NB4 (cell line): ENCODE results near the gene FNDC11.

Experiments
- MYC ChIP-seq: IDR thresholded peaks from 2 replicates; pipeline ENCODE4 v1.6.1; 2011; ENCODE audit warnings: low read depth, low read length
- POLR2A ChIP-seq: IDR thresholded peaks from 2 replicates; pipeline ENCODE4 v1.6.1; 2011; ENCODE audit warnings: mild to moderate bottlenecking; ENCODE audit not compliant: insufficient read length; ENCODE audit errors: extremely low read depth
- TF ChIP-seq, protein P1 (sequence below): IDR thresholded peaks from one replicate; pipeline ENCODE4 v1.5.1; 2012; ENCODE audit warnings: low read depth, low read length
- TF ChIP-seq, protein P2 (sequence below): IDR thresholded peaks from 2 replicates; pipeline ENCODE4 v1.6.1; 2011; ENCODE audit warnings: low read depth, low read length

DNA sequence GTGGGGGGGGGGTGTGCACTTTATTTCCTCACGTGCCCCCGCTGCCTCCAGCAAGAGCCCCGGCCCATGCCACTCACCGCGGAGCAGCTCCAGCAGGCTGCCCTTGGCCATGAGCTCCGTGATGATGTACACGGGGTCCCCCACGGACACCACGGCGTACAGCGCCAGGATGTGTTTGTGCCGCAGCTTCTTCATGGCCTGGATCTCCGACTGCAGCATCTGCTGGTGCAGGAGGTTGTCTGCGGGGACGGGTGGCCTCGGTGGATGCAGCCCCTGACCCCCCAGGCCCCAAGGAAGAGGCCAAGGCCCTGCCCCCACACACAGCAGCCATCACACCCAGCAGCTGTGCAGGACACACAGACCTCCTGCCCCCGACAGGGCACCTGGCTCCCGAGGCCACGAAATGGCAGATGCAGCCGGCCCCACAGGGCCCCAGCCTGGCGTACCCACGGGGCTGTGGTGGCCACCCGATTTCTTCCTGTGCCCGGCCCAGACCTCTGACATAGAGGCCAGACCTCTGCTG is 21.4 kb upstream of the FNDC11 start:
- TF ChIP-seq POLR2A, result no peak
- TF ChIP-seq MYC, result no peak
- TF ChIP-seq, protein P1, sequence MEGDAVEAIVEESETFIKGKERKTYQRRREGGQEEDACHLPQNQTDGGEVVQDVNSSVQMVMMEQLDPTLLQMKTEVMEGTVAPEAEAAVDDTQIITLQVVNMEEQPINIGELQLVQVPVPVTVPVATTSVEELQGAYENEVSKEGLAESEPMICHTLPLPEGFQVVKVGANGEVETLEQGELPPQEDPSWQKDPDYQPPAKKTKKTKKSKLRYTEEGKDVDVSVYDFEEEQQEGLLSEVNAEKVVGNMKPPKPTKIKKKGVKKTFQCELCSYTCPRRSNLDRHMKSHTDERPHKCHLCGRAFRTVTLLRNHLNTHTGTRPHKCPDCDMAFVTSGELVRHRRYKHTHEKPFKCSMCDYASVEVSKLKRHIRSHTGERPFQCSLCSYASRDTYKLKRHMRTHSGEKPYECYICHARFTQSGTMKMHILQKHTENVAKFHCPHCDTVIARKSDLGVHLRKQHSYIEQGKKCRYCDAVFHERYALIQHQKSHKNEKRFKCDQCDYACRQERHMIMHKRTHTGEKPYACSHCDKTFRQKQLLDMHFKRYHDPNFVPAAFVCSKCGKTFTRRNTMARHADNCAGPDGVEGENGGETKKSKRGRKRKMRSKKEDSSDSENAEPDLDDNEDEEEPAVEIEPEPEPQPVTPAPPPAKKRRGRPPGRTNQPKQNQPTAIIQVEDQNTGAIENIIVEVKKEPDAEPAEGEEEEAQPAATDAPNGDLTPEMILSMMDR, result no peak
- TF ChIP-seq, protein P2, sequence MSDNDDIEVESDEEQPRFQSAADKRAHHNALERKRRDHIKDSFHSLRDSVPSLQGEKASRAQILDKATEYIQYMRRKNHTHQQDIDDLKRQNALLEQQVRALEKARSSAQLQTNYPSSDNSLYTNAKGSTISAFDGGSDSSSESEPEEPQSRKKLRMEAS, result no peak
